ENCODE data around the gene SIGLEC7.

The SIGLEC7 gene

DNA sequence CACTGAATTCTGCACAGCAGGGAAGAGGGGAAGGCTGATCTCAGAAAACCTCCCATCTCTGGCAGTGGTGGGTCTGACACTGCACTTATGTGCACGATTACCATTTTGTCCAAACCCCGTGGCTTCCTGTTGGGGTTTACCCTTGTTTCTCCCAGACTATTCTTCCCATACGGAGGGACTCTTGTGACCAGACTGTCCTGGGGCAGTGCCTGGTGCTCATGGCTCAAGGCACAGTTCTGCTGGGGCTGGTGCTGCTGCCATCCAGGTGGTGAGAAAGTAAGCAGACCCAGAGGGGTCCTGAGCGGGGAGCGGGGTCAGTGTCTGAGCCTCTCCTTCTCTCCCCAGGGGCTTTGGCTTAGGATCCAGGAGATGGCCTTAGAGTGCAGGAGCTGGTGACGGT is 22.5 kb upstream of the SIGLEC7 start:
- DNase-seq: no peak

DNA sequence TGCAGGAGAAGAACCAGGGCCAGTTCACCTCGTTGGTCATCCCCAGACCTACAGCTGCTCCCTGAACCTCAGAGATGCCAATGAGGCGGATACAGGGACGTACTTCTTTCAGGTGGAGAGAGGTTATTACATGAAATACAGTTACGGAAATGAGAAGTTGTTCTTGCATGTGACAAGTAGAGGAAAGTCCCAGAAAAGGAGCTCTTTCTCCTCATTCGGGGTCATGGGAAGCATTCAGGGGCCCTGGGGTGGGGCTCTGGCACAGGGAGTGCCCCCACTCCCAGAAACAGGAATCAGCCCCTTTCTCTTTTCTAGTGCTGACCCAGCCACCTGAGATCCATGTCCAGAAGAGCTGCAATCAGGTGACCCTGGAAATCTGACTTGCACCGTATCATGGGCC is 21.9 kb upstream of the SIGLEC7 start:
- DNase-seq: no peak

DNA sequence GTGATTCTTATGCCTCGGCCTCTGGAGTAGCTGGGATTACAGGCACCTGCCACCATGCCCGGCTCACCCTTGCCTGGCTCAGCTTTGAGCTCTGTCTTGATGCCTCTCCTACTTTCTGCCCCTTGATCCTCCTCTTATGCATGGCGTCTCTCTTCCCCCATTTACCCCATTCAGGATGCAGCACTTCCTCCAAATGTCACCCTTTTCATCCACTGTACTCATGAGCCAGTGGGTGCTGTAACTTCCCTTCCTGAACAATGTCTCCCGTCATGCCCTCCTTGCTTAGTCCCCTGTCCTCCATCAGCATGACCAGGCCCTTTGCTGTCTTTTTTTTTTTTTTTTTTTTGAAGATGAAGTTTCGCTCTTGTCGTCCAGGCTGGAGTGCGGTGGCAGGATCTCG is 20.8 kb upstream of the SIGLEC7 start:
- no peak for DNase-seq

DNA sequence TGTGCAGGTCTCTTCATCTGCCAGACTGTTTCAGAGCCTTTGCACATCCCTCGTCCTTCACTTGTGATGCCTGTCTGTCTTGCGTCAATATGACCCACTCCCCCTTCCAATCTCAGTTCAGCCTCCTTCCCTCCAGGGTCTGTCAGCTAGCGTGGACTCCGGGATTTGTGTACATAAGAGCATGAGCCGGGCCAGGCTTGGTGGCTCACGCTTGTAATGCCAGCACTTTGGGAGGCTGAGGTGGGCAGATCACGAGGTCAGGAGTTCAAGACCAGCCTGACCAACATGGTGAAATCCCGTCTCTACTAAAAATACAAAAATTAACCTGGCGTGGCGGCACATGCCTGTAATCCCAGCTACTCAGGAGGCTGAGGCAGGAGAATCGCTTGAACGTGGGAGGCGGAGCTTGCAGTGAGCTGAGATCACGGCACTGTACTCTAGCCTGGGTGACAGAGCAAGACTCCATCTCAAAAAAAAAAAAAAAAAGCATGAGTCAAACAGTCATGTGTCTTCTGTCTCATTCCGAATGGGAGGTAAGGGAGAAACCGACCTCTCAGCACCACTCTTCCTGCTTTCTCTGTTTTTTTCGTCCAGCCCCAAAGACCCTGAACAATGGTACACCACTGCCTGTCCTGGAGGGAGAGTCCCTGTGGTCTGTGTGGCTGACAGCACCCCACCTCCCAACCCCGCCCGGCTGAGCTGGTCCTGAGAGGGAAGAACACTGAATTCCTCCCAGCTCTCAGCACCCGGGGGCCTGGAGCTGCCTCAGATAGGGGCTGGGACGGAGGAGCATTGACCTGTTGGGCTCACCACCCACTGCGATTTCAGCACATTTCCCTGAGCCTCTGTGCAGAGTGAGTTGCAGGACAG is 19.8 kb upstream of the SIGLEC7 start:
- DNase-seq: no peak

DNA sequence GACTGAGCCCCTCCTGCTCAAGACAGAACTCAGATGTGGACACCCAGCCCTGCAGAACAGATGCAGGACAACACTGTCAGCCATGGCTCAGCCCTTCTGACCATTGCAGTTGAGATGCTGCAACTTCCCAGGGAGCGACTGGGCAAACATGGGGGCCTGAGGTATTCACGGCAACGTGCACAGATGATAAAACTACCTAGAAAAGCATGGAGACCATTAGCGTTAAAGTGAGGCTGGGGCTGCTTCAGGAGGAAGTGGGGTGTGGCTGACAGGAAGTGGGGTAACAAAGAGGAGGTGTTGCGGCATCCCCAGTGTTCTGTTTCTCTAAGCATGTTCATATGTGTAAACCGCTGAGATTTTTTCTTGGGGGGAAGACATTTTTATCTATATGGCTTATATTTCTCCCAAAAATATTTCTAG is 18.7 kb upstream of the SIGLEC7 start:
- DNase-seq: no peak

DNA sequence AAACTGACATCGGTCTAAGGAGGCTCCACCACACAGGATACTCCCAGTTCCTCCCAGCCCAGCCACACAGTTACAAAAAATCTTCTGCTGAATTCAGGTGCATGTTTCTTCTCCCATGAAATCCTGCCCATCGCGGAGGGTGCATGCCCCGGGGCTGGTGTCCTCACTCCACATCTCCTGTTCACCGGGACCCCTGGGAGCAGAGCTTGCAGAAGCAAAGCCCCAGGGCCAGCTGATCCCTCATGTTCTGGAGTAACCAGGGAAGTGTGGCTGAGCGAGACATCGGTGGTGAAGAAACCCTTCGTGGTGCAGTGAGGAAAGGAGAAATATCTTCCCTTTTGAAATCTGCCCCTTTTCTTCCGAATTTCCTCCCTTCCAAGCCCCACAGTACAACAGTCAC is 18.3 kb upstream of the SIGLEC7 start:
- DNase-seq: no peak

DNA sequence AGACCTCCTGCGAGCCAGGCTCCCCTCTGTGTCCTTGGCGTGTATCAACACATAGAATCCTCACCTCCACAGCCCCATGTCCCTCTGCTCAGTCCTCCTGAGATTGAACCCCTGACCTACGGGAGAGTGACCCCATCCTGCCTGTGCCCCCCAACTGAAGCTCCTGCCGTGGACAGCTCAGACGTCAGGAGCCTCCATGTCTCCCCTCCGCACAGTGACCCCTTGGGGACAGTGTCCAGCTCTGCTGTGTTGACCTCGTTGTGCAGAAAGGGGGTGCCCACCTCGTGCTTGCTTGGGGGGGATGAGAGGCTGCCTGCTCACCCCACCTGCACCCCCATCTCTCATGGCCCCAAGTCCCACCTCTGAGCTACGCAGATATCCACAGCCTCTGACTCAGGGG is 17.9 kb upstream of the SIGLEC7 start:
- no peak for DNase-seq

DNA sequence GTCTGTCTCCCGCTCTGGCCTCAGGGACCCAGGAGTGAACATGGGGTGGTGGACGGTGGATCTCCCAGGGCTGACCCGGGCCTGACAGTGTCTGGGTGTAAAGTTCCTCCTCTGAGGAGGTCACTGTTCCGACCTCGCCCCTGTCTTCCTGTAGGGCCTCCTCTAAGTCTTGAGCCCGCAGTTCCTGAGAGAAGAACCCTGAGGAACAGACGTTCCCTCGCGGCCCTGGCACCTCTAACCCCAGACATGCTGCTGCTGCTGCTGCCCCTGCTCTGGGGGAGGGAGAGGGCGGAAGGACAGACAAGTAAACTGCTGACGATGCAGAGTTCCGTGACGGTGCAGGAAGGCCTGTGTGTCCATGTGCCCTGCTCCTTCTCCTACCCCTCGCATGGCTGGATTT is 17.4 kb upstream of the SIGLEC7 start, which contains the start of gene SIGLEC9:
SIGLEC9 (plus strand) TSS at position 178 of the 400 bp plus-strand sequence; CDS start at position 247, 69 bp downstream.
- DNase-seq: no peak

DNA sequence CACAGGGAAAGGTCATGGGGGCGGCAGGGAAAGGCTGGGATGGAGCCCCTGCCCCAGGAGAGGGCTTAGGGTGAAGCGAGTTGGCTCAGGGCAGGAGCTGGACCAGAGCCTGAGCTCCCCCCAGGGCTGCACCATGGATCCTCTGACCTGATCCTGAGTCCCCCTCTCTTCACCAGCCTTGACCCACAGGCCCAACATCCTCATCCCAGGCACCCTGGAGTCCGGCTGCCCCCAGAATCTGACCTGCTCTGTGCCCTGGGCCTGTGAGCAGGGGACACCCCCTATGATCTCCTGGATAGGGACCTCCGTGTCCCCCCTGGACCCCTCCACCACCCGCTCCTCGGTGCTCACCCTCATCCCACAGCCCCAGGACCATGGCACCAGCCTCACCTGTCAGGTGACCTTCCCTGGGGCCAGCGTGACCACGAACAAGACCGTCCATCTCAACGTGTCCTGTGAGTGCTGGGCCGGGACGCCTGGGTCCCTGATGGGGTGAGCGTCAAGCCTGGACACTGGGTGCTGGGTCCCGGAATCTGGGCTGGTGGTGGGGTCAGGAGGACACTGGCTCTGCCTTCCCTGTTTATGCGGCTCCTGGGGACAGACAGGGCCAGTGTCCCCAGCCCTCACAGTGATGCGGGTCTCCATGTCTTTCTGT is 16.6 kb upstream of the SIGLEC7 start:
- no peak for DNase-seq

DNA sequence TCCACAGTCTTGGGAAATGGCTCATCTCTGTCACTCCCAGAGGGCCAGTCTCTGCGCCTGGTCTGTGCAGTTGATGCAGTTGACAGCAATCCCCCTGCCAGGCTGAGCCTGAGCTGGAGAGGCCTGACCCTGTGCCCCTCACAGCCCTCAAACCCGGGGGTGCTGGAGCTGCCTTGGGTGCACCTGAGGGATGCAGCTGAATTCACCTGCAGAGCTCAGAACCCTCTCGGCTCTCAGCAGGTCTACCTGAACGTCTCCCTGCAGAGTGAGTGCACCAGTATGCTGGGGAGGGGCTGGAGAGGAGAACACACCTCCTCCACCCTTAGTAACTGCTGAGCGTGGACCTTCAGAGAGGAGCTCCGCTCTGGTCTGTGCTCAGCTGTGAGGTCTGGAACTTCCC is 15.1 kb upstream of the SIGLEC7 start:
- no peak for DNase-seq

DNA sequence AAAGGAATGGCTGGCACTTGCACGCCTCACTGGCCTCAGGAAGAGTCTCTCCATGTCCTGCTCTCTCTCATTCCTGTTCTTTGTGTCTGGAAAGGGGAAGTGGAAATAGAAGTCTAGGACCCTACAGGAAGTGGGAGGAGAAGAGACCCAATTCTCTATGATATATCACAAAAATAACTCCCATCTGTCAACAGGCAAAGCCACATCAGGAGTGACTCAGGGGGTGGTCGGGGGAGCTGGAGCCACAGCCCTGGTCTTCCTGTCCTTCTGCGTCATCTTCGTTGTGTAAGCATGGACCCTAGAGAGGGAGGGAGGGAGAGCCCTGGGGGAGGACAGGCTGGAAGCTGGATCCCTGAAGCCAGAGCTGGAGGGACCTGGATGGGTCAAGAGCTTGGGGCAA is 14.3 kb upstream of the SIGLEC7 start:
- no peak for DNase-seq

DNA sequence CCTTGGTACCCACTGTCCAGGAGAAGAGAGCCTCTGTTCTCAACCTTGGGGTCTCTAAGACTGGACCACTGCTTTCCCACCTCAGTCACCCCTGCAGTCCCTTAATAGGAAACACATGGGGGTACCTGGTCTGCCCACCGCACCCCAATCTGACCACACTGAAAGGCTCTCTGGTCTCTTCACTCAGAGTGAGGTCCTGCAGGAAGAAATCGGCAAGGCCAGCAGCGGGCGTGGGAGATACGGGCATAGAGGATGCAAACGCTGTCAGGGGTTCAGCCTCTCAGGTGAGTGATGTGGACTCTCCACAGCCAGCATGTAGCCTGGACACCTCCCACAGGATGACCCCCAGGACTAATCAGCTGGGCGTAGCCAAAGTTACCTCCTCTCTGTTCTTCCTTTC is 13.9 kb upstream of the SIGLEC7 start:
- DNase-seq: no peak

DNA sequence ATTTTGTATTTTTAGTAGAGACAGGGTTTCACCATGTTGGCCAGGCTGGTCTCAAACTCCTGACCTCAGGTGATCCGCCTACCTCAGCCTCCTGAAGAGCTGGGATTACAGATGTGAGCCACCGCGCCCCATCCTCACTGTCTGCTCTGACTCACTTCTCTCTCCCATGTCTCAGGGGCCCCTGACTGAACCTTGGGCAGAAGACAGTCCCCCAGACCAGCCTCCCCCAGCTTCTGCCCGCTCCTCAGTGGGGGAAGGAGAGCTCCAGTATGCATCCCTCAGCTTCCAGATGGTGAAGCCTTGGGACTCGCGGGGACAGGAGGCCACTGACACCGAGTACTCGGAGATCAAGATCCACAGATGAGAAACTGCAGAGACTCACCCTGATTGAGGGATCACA is 12.4 kb upstream of the SIGLEC7 start:
- DNase-seq: no peak

DNA sequence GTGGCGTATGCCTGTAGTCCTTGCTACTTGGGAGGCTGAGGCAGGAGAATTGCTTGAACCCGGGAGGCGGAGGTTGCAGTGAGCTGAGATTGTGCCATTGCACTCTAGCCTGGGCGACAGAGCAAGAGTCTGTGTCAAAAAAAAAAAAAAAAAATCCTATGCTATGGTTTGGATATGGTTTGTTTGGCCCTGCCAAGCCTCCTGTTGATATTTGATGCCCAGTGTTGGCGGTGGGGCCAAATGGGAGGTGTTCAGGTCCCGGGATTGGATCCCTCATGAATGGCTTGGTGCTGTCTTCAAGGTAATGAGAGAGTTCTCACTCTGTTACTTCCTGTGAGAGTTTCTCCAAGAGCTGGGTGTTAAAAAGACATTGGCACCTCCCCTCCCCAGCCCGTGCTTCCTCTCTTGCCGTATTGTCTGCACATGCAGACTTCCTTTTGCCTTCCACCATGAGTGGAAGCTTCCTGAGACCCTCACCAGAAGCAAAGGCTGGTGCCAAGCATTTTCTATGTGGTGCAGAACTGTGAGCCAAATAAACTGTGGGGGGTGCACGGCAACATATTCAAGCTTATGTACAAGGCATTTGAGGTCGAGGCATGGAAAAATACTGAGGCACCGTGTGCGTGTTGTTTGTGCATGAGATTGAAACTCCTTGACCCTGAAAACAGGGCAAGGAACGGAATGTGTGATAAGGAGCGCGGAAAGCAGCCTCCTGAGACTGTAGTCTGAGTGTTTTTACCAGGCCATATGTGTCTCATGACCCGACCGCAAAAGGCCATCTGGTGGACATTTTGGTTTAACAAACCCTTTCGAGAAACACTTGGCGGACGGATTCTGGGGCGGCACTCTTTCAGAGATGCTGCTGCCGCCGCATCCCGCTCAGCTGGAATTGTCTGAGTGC is 10.1 kb upstream of the SIGLEC7 start:
- DNase-seq: no peak

DNA sequence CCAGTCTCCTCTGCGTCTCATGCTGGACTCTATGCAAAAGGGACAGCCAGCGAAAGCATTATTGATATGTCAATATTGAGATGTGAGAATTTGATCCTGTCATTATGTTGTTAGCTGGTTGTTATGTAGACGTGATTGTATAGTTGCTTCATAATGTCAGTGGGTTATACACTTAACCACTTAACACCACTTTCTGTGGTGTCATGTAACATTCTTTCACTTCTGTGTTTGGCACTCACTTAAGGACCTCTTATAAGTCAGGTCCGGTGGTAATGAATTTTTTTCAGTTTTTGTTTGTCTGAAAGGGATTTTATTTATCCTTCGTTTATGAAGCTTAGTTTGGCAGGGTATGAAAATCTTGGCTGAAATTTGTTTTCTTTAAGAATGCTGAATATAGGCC is 7.1 kb upstream of the SIGLEC7 start:
- no peak for DNase-seq

DNA sequence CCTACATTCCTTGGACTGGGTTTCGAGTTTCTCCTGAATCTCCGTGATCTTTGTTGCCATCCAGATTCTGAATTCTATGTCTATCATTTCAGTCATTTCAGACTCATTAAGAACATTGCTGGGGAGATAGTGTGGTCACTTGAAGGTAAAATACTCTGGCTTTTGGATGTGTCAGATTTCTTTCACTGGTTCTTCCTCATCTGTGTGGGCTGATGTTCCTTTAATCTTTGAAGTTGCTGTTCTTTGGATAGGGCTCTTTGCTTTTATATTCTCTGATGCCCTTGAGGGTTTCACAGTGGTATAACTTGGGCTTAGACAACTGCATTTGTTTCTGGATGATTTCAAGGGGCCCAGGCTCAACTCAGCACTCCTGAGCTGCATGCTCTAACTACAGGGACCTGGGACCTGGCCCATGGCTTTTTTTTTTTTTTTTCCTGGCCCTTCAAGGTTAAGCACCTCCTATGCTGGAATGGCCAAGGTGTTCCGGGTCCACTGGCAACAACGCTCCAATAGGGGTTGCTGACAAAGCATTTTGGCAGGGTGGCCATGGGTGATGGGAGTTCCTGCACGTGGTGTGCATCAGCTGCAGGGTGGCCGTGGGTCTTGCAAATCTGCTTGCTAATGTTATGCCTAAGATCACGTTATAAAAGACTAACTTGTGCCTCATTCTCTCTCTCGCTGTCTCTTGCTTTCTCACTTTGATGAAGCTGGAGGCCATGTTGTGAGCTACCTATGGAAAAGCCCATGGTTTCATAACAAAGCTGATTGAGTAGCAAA is 5.9 kb upstream of the SIGLEC7 start:
- DNase-seq: no peak

DNA sequence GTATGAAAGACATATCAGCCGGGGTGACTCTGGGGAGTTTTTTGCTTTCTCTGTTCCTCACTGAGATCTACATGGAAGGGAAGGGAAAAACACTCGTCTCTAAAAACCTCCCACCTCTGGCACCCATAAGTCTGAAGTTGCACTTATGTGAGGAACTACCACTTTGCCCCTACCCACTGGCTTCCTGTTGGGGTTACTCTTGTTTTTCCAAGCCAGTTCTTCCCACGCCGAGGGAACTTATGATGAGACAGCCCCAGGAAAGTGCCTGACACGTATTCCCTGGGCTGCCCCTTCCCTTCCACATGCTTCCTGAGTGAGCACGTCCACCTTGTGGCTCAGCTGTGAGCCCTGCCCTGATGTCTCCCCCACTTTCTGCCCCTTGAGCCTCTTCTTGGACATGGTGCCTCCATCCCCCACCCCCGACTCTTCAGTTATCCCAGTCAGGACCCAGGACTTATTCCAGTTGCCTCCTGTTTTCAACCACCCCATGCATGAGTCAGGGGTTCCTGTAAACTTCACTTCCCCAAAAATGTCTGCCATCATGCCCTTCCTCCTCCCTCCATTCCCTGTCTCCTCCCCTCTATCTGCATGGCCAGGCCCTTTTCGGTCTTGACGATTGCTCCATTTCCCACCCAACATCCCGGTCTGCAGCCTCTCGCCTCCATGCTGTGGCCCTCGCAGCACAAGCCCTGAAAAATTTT is 5.1 kb upstream of the SIGLEC7 start:
- no peak for DNase-seq

DNA sequence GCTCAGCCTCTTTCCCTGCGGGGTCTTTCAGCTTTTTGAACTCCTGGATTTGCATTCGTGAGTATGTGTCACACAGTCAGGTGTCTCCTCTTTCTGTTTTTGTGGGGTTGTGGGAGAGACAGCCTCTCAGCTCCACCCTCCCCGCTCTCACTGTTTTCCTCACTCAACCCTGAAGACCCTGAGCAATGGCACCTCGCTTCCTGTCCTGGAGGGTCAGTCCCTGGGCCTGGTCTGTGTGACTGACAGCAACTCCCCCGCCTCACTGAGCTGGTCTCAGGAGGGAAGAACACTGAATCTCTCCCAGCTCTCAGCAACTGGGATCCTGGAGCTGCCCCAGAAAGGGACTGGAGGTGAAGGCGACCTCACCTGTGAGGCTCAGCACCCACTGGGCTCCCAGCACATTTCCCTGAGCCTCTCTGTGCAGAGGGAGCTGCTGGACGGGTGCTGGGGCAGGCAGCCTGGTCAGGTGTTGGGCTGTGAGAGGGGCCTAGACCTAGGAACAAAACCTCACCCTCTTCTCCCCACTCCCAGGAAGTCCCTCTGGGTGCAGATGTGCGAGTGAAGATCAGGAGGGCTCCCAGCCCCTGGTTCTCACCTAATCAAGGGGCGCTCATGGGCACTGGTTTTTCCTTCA is 4.2 kb upstream of the SIGLEC7 start:
- DNase-seq: no peak

DNA sequence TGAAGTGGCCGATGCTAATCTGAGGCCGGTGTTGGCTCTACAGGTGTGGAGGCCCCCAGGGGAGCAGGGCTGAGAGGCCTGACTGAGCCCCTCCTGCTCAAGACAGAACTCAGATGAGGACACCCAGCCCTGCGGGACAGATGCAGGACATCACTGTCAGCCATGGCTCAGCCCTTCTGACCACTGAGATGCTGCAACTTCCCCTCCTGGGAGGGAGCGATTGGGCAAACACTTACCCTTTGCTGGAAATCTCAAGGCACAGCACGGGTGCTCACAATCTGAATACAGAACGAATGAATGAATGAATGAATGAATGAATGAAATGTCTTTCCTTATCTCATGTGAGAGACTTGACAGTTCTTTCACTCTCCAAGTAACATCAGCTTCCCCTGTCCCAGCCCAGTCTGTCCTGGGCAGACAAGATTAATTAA is 3.5 kb upstream of the SIGLEC7 start:
- no peak for DNase-seq

DNA sequence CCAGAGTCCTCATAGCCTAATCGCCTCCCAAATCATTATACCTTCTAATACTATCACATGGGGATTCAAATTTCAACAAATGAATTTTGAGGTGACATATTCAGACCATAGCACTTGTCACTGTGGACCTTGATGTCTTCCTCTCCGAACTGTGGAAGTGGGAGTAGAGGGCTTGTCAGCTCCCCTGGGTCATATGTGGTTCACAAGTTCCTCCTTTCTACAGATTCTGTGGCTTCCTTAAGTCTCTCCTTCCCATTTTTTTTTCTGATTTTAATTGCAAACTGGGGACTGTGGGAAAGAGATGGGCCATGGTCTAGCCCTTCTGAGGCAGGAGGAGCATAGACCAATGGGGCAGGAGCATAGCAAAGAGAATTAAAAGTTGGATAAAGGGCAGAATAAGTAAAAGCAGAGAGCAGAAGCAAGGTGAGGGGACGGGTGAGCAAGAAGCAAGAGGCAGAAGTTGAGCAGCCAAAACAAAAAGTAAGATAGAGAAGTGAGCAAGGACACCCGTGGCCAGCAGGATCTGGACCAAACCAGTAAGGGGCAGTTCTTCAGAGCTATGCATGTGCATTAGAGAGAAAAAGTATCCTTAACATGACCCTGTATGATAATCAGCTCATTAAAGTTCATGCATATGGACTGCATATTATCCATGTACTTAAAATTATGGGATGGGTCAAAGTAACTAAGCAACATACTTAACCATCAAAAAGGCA is 2.6 kb upstream of the SIGLEC7 start:
- no peak for DNase-seq

DNA sequence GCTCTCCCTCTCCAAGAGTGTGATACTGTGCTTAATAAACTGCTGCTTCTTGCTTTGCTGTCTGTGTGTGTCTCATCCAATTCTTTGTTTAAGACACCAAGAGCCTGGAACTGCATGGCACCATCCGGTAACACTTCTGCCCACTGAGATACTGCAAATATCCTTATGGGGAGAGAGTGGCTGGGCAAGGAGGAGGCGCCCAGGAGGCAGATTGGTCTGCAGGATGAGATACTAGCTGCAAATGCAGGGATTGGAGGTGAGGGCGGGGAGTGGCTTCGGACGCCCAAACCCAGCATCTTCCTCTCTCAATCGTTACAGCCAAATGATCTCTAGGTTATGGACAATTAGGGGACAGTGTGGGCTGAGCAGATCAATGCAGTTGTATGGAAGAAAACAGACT is 1.7 kb upstream of the SIGLEC7 start:
- no peak for DNase-seq
